HepG2 (cell line): ENCODE results near the gene CD3G. TPM values are rescaled to one million over a fixed set of nuclear protein-coding genes. Genes with fewer than 3 reads are reported as not detected.

ENCODE experiments used
- EP300 ChIP-seq, 3 experiments: sonication (generic) in 1 of 3; formaldehyde crosslinking in 1 of 3; IDR thresholded peaks; 2 replicates each; pipeline versions ENCODE4 v1.5.1 to v1.6.1; 2011 to 2020; ENCODE audit warnings: low read depth in 2 of 3, low read length in 2 of 3, borderline replicate concordance in 1 of 3, improper control_type of control experiment in 1 of 3, mild to moderate bottlenecking in 1 of 3, missing genetic modification reagents in 1 of 3, moderate library complexity in 1 of 3
- ETS1 ChIP-seq: sonication (generic); formaldehyde crosslinking; IDR thresholded peaks from 2 replicates; pipeline ENCODE4 v1.4.0; 2020; ENCODE audit warnings: missing genetic modification reagents
- HHEX ChIP-seq: IDR thresholded peaks from 2 replicates; pipeline ENCODE4 v1.6.1; 2016; ENCODE audit warnings: control low read depth
- MLXIP ChIP-seq: sonication (generic); formaldehyde crosslinking; IDR thresholded peaks from 2 replicates; pipeline ENCODE4 v1.9.0; 2021; ENCODE audit warnings: missing genetic modification reagents, borderline replicate concordance
- MYC ChIP-seq: sonication (generic); formaldehyde crosslinking; IDR thresholded peaks from 2 replicates; pipeline ENCODE4 v1.9.0; 2021; ENCODE audit warnings: missing genetic modification reagents, borderline replicate concordance
- NBN ChIP-seq: fragments of 450-650 bp; conservative IDR thresholded peaks from 2 replicates; pipeline ENCODE4 v1.6.1; 2017
- PAWR ChIP-seq: sonication (generic); formaldehyde crosslinking; IDR thresholded peaks from 2 replicates; pipeline ENCODE4 v1.4.0; 2020; ENCODE audit warnings: missing genetic modification reagents, mild to moderate bottlenecking, borderline replicate concordance
- PHF21A ChIP-seq: sonication (generic); formaldehyde crosslinking; IDR thresholded peaks from 2 replicates; pipeline ENCODE4 v1.5.0; 2020; ENCODE audit warnings: mild to moderate bottlenecking, missing genetic modification reagents
- POLR2G ChIP-seq: fragments of 200-400 bp; formaldehyde crosslinking; IDR thresholded peaks from 2 replicates; pipeline ENCODE4 v1.6.1; 2018; ENCODE audit warnings: mild to moderate bottlenecking, low read depth, low read length, moderate library complexity
- RFXANK ChIP-seq: IDR thresholded peaks from 2 replicates; pipeline ENCODE4 v1.6.1; 2016
- SRY ChIP-seq: sonication (generic); formaldehyde crosslinking; IDR thresholded peaks from 2 replicates; pipeline ENCODE4 v1.8.0; 2022; ENCODE audit warnings: mild to moderate bottlenecking, missing genetic modification reagents
- TGIF2 ChIP-seq: IDR thresholded peaks from 2 replicates; pipeline ENCODE4 v1.6.1; 2016; ENCODE audit warnings: control low read depth, missing compliant biosample characterization
- WIZ ChIP-seq: sonication (generic); formaldehyde crosslinking; IDR thresholded peaks from 2 replicates; pipeline ENCODE4 v1.5.1; 2020; ENCODE audit warnings: mild to moderate bottlenecking, missing genetic modification reagents
- ZBTB1 ChIP-seq: sonication (generic); formaldehyde crosslinking; IDR thresholded peaks from 2 replicates; pipeline ENCODE4 v1.4.0; 2020; ENCODE audit warnings: missing genetic modification reagents, borderline replicate concordance
- ZBTB7B ChIP-seq: sonication (generic); formaldehyde crosslinking; IDR thresholded peaks from 2 replicates; pipeline ENCODE4 v1.4.0; 2020; ENCODE audit warnings: missing genetic modification reagents
- ZC3H13 ChIP-seq: sonication (generic); formaldehyde crosslinking; IDR thresholded peaks from 2 replicates; pipeline ENCODE4 v1.8.1; 2023; ENCODE audit warnings: mild to moderate bottlenecking, missing genetic modification reagents, moderate library complexity
- ZFX ChIP-seq: sonication (generic); formaldehyde crosslinking; IDR thresholded peaks from 2 replicates; pipeline ENCODE4 v1.4.0; 2020; ENCODE audit warnings: mild to moderate bottlenecking, low read depth, missing genetic modification reagents, moderate library complexity
- ZIK1 ChIP-seq: sonication (generic); formaldehyde crosslinking; IDR thresholded peaks from 2 replicates; pipeline ENCODE4 v1.5.0; 2020; ENCODE audit warnings: mild to moderate bottlenecking, low read depth, missing genetic modification reagents, borderline replicate concordance
- ZNF317 ChIP-seq: sonication (generic); formaldehyde crosslinking; IDR thresholded peaks from 2 replicates; pipeline ENCODE4 v1.5.0; 2020; ENCODE audit warnings: mild to moderate bottlenecking, missing genetic modification reagents
- ZNF333 ChIP-seq: sonication (generic); formaldehyde crosslinking; IDR thresholded peaks from 2 replicates; pipeline ENCODE4 v1.4.0; 2020; ENCODE audit warnings: mild to moderate bottlenecking, missing genetic modification reagents, borderline replicate concordance
- ZNF501 ChIP-seq: sonication (generic); formaldehyde crosslinking; IDR thresholded peaks from 2 replicates; pipeline ENCODE4 v1.5.1; 2020; ENCODE audit warnings: mild to moderate bottlenecking, moderate library complexity, missing genetic modification reagents
- ZNF572 ChIP-seq: sonication (generic); formaldehyde crosslinking; IDR thresholded peaks from 2 replicates; pipeline ENCODE4 v1.5.1; 2020; ENCODE audit warnings: mild to moderate bottlenecking, missing genetic modification reagents
- ZNF639 ChIP-seq: conservative IDR thresholded peaks from 2 replicates; pipeline ENCODE4 v1.6.1; 2018; ENCODE audit warnings: missing genetic modification reagents
- polyA plus RNA-seq, 8 experiments: library from polyadenylated mRNA; depleted of rRNA in 3 of 8; stranded (reverse) in 7 of 8; unstranded in 1 of 8; fragments of >200 nt; fragmentation: Illumina TruSeq in 4 of 8; extraction: Trizol in 4 of 8; gene quantifications; 2 replicates each; pipeline versions ENCODE4 v1.2.1 to v1.2.3, GENCODE V29; 2011 to 2016; ENCODE audit warnings: low read depth in 4 of 8, missing spikeins in 1 of 8, mixed read lengths in 1 of 8; ENCODE audit not compliant: insufficient read depth in 1 of 8
- total RNA-seq, 5 experiments: library from RNA; depleted of rRNA; stranded (reverse); fragments of >200 nt; fragmentation: Illumina TruSeq; extraction: Trizol; gene quantifications; 2 replicates each; pipeline ENCODE4 v1.2.3, GENCODE V29; 2016; ENCODE audit warnings: low read depth in 1 of 5

The CD3G gene
- total and polyA plus RNA-seq, 2 of the 13 experiments (the other 11 are each of a cell fraction or from before 2014, with no cell fraction given), result not detected

- TF ChIP-seq MYC (CRISPR knock-in tag) (peak; percentile 83; the same call in 1 of the 2 replicates), SRY (peak; percentile 49; the same call in 1 of the 2 replicates), ETS1 (CRISPR knock-in tag) (no peak), POLR2G (peak; percentile 89), ZNF333 (CRISPR knock-in tag) (no peak), WIZ (0 out of 2 replicates have a peak, but pooled peaks have one; percentile 50), ZNF501 (CRISPR knock-in tag) (peak; percentile 86), PHF21A (CRISPR knock-in tag) (no peak; the same call in 1 of the 2 replicates), ZBTB7B (peak; percentile 44; the same call in 1 of the 2 replicates), ZNF317 (no peak; the same call in 1 of the 2 replicates), ZC3H13 (CRISPR knock-in tag) (peak; percentile 61; the same call in 1 of the 2 replicates), ZNF572 (no peak), MLXIP (CRISPR knock-in tag) (no peak), ZFX (peak; percentile 50; the same call in 1 of the 2 replicates), EP300 (IDR thresholded peaks at IDR 0.05; ENCODE audit: low read depth in 2 of 2, low read length in 2 of 2) (peak in 1 of 2 experiments; percentile 33; a peak in 1 of 4 replicates), EP300 (CRISPR knock-in tag; IDR thresholded peaks at IDR 0.05; ENCODE audit: borderline replicate concordance) (no peak), ZNF639 (CRISPR knock-in tag) (no peak), ZBTB1 (CRISPR knock-in tag) (no peak), RFXANK (0 out of 2 replicates have a peak, but pooled peaks have one; percentile 54), ZIK1 (CRISPR knock-in tag) (peak; percentile 63; the same call in 1 of the 2 replicates), TGIF2 (CRISPR knock-in tag) (no peak), PAWR (no peak), NBN (no peak), HHEX (CRISPR knock-in tag) (no peak; the same call in 1 of the 2 replicates)
These were observed 15.3 kb downstream of the CD3G start, which contains the start of gene UBE4A (continued) for GRCh38 chr11:118359295-118359958.
